Trophoblast cell (in vitro differentiated cells and primary cell): Measurements from ENCODE around the gene GOLPH3L.
A peak's percentile ranks its signal among the peaks of the same experiment; 100 is the strongest.
"Not testable (repeated sequence)": the region's sequence is repeated elsewhere in the genome, so short reads cannot be mapped to it uniquely, and the experiment has no call there.

Experiments used
- DNase-seq, 2 donors: peaks; one replicate each; pipeline ENCODE4 v3.0.0-alpha.2; 2016
- H2AFZ ChIP-seq: 2 replicates; pipeline ENCODE4 v1.6.1; 2013; ENCODE audit warnings: low read length, moderate library complexity, mild to moderate bottlenecking; ENCODE audit not compliant: insufficient read depth, poor library complexity
- H2AK5ac ChIP-seq: 2 replicates; pipeline ENCODE4 v1.6.1; 2013; ENCODE audit warnings: mild to moderate bottlenecking, low read length
- H2BK120ac ChIP-seq: 2 replicates; pipeline ENCODE4 v1.6.1; 2013; ENCODE audit warnings: low read length, mild to moderate bottlenecking, moderate library complexity; ENCODE audit not compliant: insufficient read depth, poor library complexity
- H2BK12ac ChIP-seq: 2 replicates; pipeline ENCODE4 v1.6.1; 2013; ENCODE audit warnings: mild to moderate bottlenecking, low read length, moderate library complexity
- H2BK5ac ChIP-seq: 2 replicates; pipeline ENCODE4 v1.6.1; 2013; ENCODE audit warnings: low read length, low read depth, moderate library complexity, mild to moderate bottlenecking; ENCODE audit not compliant: poor library complexity
- H3K14ac ChIP-seq: 2 replicates; pipeline ENCODE4 v1.6.1; 2013; ENCODE audit warnings: mild to moderate bottlenecking, low read length
- H3K18ac ChIP-seq: 2 replicates; pipeline ENCODE4 v1.6.1; 2013; ENCODE audit warnings: mild to moderate bottlenecking, low read length
- H3K23ac ChIP-seq: 2 replicates; pipeline ENCODE4 v1.6.1; 2013; ENCODE audit warnings: low read length
- H3K27ac ChIP-seq: 2 replicates; pipeline ENCODE4 v1.5.1; 2013; ENCODE audit warnings: low read depth, mild to moderate bottlenecking, inconsistent platforms, low read length, moderate library complexity
- H3K27me3 ChIP-seq: 2 replicates; pipeline ENCODE4 v1.6.1; 2013; ENCODE audit warnings: inconsistent platforms, mild to moderate bottlenecking, low read length, moderate library complexity; ENCODE audit not compliant: insufficient read depth
- H3K36me3 ChIP-seq, 2 experiments: 1 replicate in 1 of 2; 2 replicates in 1 of 2; pipeline ENCODE4 v1.6.1; 2013; ENCODE audit warnings: low read length in 2 of 2, mild to moderate bottlenecking in 2 of 2, moderate library complexity in 1 of 2; ENCODE audit not compliant: insufficient read depth in 2 of 2, control insufficient read depth in 1 of 2
- H3K4ac ChIP-seq: 2 replicates; pipeline ENCODE4 v1.6.1; 2013; ENCODE audit warnings: low read depth, mild to moderate bottlenecking, low read length, moderate library complexity
- H3K4me1 ChIP-seq, 2 experiments: 1 replicate in 1 of 2; 2 replicates in 1 of 2; pipeline ENCODE4 v1.6.1; 2013; ENCODE audit warnings: low read length in 2 of 2, mild to moderate bottlenecking in 2 of 2, moderate library complexity in 1 of 2; ENCODE audit not compliant: insufficient read depth in 2 of 2, control insufficient read depth in 1 of 2
- H3K4me2 ChIP-seq: 2 replicates; pipeline ENCODE4 v1.6.1; 2013; ENCODE audit warnings: inconsistent platforms, mild to moderate bottlenecking, low read length, moderate library complexity
- H3K4me3 ChIP-seq: 2 replicates; pipeline ENCODE4 v1.5.1; 2013; ENCODE audit warnings: mild to moderate bottlenecking, low read depth, low read length, inconsistent platforms
- H3K79me1 ChIP-seq: one replicate; pipeline ENCODE4 v1.6.1; 2013; ENCODE audit warnings: low read length
- H3K79me2 ChIP-seq: 2 replicates; pipeline ENCODE4 v1.6.1; 2013; ENCODE audit warnings: low read length, mild to moderate bottlenecking; ENCODE audit not compliant: control insufficient read depth, insufficient read depth, poor library complexity
- H3K9ac ChIP-seq: 2 replicates; pipeline ENCODE4 v1.6.1; 2013; ENCODE audit warnings: mild to moderate bottlenecking, low read length
- H3K9me3 ChIP-seq: 2 replicates; pipeline ENCODE4 v1.6.1; 2013; ENCODE audit warnings: low read depth, mild to moderate bottlenecking, control low read depth, inconsistent platforms, low read length; ENCODE audit not compliant: insufficient read depth
- H4K12ac ChIP-seq: 2 replicates; pipeline ENCODE4 v1.6.1; 2013; ENCODE audit warnings: low read depth, mild to moderate bottlenecking, low read length, moderate library complexity
- H4K8ac ChIP-seq: 2 replicates; pipeline ENCODE4 v1.6.1; 2013; ENCODE audit warnings: low read depth, mild to moderate bottlenecking, low read length, moderate library complexity
- H4K91ac ChIP-seq: one replicate; pipeline ENCODE4 v1.6.1; 2013; ENCODE audit warnings: low read depth, mild to moderate bottlenecking, low read length, moderate library complexity
- WGBS: extraction: QIAGEN DNeasy Blood & Tissue Kit; methylation state at CpG from one replicate; pipeline ENCODE4 v1.1.7; 2013; ENCODE audit warnings: missing lambda C conversion rate; ENCODE audit not compliant: insufficient read length, insufficient coverage; ENCODE audit errors: extremely low coverage; 5-methylcytosine and 5-hydroxymethylcytosine counted together

The GOLPH3L gene

DNA sequence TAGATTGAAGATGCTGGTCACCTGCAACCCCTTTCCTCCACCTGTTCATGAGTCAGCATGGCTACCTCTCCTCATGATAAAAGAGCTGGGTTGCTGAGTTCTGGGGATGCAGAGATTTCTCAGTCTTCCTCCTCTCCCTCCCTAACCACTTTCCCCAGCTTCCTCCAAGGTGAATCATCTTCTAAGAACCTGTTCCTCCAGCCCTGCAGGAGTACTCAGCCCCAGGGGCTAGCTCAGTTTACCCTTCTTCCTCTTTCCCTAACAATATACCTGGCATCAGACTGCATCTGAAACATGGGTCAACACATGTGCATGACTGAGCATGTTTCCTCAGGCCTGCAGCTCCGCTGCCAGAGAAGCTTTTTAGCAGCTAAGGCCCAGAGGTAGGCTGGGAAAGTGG, 72.8 kb downstream of the GOLPH3L start:
- H3K27ac ChIP-seq, result peak overlapping the region; percentile 79
- H3K14ac ChIP-seq, H2BK120ac ChIP-seq, H2BK12ac ChIP-seq, H3K4me3 ChIP-seq, H3K9ac ChIP-seq, H3K23ac ChIP-seq, H3K9me3 ChIP-seq, H3K4ac ChIP-seq, H3K79me2 ChIP-seq, H3K27me3 ChIP-seq, H4K91ac ChIP-seq, H3K18ac ChIP-seq, H3K79me1 ChIP-seq, H2AFZ ChIP-seq, H3K4me1 ChIP-seq, H4K12ac ChIP-seq, H4K8ac ChIP-seq, H2AK5ac ChIP-seq: not testable (repeated sequence)
- peaks cover 17 to 49% of the 10 kb centered on the region in 2 experiments for H3K36me3 ChIP-seq
- no CpG with 5 or more reads among the region's 1 CpG for WGBS
- peak overlapping the region; percentile 28 for H3K4me2 ChIP-seq
- peak overlapping the region; percentile 22 for H2BK5ac ChIP-seq
- DNase-seq, result peak; percentile 86 to 89

DNA sequence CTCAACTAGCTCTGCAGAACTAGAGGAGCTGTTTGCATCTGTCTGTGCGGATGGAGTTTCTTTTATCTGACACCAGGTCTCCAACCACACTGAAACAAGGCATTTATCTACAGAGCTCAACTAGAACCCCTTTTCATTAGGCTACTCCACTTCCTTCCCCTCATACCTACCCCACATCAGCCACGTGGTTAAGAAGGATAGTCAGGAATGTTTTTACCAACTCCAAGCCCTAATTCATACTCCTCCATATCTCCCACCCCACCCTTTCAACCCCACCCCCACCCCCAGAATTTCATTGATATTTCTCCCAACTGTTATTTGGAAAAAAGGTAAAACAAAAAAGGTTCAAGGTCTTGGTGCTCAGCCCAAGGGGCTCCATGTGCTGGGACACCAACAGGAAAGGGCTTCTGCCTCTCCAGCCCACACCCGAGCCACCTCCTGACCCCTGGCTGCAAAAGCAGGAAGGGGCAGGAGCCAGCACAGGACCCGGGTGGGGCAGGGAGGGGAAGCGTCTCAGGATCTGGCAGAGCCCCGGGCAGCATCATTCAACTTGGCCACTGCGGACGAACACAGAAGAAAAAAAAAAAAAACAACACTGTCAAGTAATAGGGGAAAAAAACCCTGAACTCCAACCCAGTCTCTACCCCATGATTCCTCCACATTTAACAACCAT, 74.5 kb downstream of the GOLPH3L start:
- H3K4ac ChIP-seq, result no peak overlapping the region
- no peak overlapping the region for H3K9ac ChIP-seq
- no peak overlapping the region for H3K4me3 ChIP-seq
- H3K79me1 ChIP-seq, result no peaks in the 10 kb centered on the region
- peaks cover 7 to 8% of the 10 kb centered on the region in 2 experiments for H3K4me1 ChIP-seq
- H2AK5ac ChIP-seq, result no peak overlapping the region
- H2BK120ac ChIP-seq, result no peak overlapping the region
- no peak overlapping the region for H2AFZ ChIP-seq
- no peaks in the 10 kb centered on the region for H3K9me3 ChIP-seq
- no peak overlapping the region for H3K14ac ChIP-seq
- no CpG with 5 or more reads among the region's 8 CpGs for WGBS
- DNase-seq, result no peak
- no peak overlapping the region for H4K91ac ChIP-seq
- H4K12ac ChIP-seq, result no peak overlapping the region
- H2BK12ac ChIP-seq, result no peak overlapping the region
- H3K27me3 ChIP-seq, result no peaks in the 10 kb centered on the region
- no peak overlapping the region for H3K18ac ChIP-seq
- H3K27ac ChIP-seq, result no peak overlapping the region
- no peak overlapping the region for H3K4me2 ChIP-seq
- no peak overlapping the region for H2BK5ac ChIP-seq
- H3K79me2 ChIP-seq, result peaks cover 2% of the 10 kb centered on the region
- H4K8ac ChIP-seq, result no peak overlapping the region
- H3K36me3 ChIP-seq, result peaks cover 25 to 54% of the 10 kb centered on the region in 2 experiments
- H3K23ac ChIP-seq, result no peak overlapping the region

DNA sequence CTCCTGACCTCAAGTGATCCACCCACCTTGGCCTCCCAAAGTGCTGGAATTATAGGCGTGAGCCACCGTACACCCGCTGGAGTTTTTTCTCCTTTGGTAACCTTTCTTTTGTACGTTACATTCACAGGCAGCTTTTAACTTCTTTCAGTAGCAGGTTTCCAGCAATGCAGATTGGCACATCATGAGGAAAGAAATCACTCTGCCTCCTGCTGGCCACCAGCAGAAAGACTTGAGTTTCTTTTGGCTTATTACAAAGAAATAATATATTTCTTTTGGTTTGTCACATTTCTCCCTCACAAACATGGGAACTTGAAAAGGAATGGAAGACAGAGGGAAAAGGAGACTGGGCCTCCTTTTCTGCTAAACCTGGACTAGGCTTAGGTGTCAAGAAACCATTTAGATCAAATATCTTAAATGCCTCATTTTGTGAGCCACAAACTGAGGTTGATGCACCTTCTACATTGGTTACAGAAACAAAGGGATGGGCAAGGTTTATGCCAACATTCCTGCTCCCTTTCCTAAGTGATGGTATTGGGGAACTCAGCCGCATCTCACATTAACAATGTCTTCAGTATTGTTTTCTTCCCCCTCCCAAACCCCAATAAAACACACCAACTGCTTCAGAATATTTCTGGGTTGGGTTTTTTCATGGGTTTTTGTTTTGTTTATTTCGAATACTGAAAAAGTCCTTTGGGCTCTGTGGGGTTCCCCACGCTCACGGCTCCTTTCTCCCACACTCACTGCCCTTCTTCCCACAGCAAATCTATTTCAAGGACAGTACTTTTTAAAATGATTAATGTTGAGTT, 75.3 kb downstream of the GOLPH3L start:
- WGBS, result no CpG with 5 or more reads among the region's 8 CpGs
- Histone ChIP-seq H3K4me2 (no peak overlapping the region), H3K4ac (no peak overlapping the region), H3K9me3 (no peaks in the 10 kb centered on the region), H3K27me3 (no peaks in the 10 kb centered on the region), H3K27ac (no peak overlapping the region), H3K9ac (no peak overlapping the region), H3K79me2 (peaks cover 2% of the 10 kb centered on the region), H2BK5ac (no peak overlapping the region), H2AFZ (no peak overlapping the region), H4K91ac (no peak overlapping the region), H3K79me1 (no peaks in the 10 kb centered on the region), H2BK12ac (no peak overlapping the region), H3K36me3 (peaks cover 28 to 51% of the 10 kb centered on the region in 2 experiments), H4K8ac (no peak overlapping the region), H3K14ac (no peak overlapping the region), H3K23ac (no peak overlapping the region), H3K4me3 (no peak overlapping the region), H3K4me1 (peaks cover 7 to 8% of the 10 kb centered on the region in 2 experiments), H2BK120ac (no peak overlapping the region), H3K18ac (no peak overlapping the region), H2AK5ac (peak overlapping the region; percentile 35), H4K12ac (no peak overlapping the region)
- DNase-seq, result peak; percentile 46 to 71

DNA sequence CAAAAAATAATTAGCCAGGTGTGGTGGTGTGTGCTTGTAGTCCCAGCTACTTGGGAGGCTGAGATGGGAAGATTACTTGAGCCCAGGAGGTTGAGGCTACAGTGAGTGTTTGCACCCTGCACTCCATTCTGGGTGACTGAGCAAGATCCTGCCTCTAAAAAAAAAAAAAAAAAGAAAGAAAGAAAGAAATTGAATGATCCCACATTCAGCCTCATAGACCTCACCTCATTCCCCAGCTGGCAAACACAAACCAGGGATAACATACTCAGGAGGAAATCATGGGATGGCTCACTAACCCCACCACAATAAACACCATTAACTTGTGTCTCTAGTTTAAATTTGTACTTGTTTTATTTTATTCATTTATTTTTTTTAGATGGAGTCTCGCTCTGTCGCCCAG, 76.0 kb downstream of the GOLPH3L start:
- H3K4me3 ChIP-seq, result no peak overlapping the region
- H3K27me3 ChIP-seq, result no peaks in the 10 kb centered on the region
- no peak overlapping the region for H3K27ac ChIP-seq
- WGBS, result no CpG with 5 or more reads among the region's 2 CpGs
- peaks cover 23 to 45% of the 10 kb centered on the region in 2 experiments for H3K36me3 ChIP-seq
- no peak overlapping the region for H3K18ac ChIP-seq
- H3K4me1 ChIP-seq, result peaks cover 7 to 8% of the 10 kb centered on the region in 2 experiments
- no peak overlapping the region for H3K4ac ChIP-seq
- no peak overlapping the region for H3K9ac ChIP-seq
- H2AK5ac ChIP-seq, result no peak overlapping the region
- no peak overlapping the region for H4K8ac ChIP-seq
- H4K91ac ChIP-seq, result no peak overlapping the region
- peaks cover 2% of the 10 kb centered on the region for H3K79me2 ChIP-seq
- DNase-seq, result no peak
- H3K9me3 ChIP-seq, result no peaks in the 10 kb centered on the region
- no peak overlapping the region for H2AFZ ChIP-seq
- no peaks in the 10 kb centered on the region for H3K79me1 ChIP-seq
- no peak overlapping the region for H2BK120ac ChIP-seq
- no peak overlapping the region for H2BK5ac ChIP-seq
- no peak overlapping the region for H3K14ac ChIP-seq
- H4K12ac ChIP-seq, result no peak overlapping the region
- no peak overlapping the region for H3K4me2 ChIP-seq
- H3K23ac ChIP-seq, result no peak overlapping the region
- no peak overlapping the region for H2BK12ac ChIP-seq
